Psoas muscle (tissue), 8 donors: ENCODE measurements around the gene LMTK2. TPM values are rescaled to one million over a fixed set of nuclear protein-coding genes. Genes with fewer than 3 reads are reported as not detected.

ENCODE experiments used
- ATAC-seq, 4 donors: fragments of 200-7000 bp; cut with Tn5 transposase; one replicate each; pipeline ENCODE4 v1.9.1; 2020; ENCODE audit warnings: moderate library complexity in 3 of 4, mild to moderate bottlenecking in 2 of 4
- DNase-seq, 2 donors: peaks; one replicate each; pipeline ENCODE4 v3.0.0-alpha.2; 2020
- H3K27ac ChIP-seq: fragments of 200-600 bp; one replicate; pipeline ENCODE4 v1.8.0; 2022
- H3K27me3 ChIP-seq, 3 donors: fragments of 200-600 bp in 1 of 3; one replicate each; pipeline versions ENCODE4 v1.6.1 to v1.8.0; 2013 to 2022; ENCODE audit warnings: low read length in 2 of 3, mild to moderate bottlenecking in 2 of 3, moderate library complexity in 1 of 3; ENCODE audit not compliant: insufficient read depth in 3 of 3
- H3K36me3 ChIP-seq, 2 donors: fragments of 200-600 bp in 1 of 2; one replicate each; pipeline versions ENCODE4 v1.6.1 to v1.8.0; 2013 to 2022; ENCODE audit warnings: low read depth in 1 of 2, mild to moderate bottlenecking in 1 of 2, moderate library complexity in 1 of 2; ENCODE audit not compliant: insufficient read depth in 1 of 2
- H3K4me1 ChIP-seq: fragments of 200-600 bp; one replicate; pipeline ENCODE4 v1.8.0; 2022
- H3K4me3 ChIP-seq: fragments of 200-600 bp; one replicate; pipeline ENCODE4 v1.8.0; 2022; ENCODE audit warnings: mild to moderate bottlenecking
- H3K9me3 ChIP-seq: fragments of 200-600 bp; one replicate; pipeline ENCODE4 v1.8.0; 2022
- WGBS, 3 donors: extraction: QIAGEN DNeasy Blood & Tissue Kit; methylation state at CpG; one replicate each; pipeline versions ENCODE4 v1.1.6 to v1.1.7; 2013; 5-methylcytosine and 5-hydroxymethylcytosine counted together
- intact Hi-C, 2 donors: fragments of 100-400 bp; cut with DNase I; formaldehyde crosslinking; loops; one replicate each; pipeline versions ENCODE4 v1.11.0 to v1.14.2; 2022
- polyA plus RNA-seq, 3 donors: library from polyadenylated mRNA; stranded (reverse); fragments of 200-250 nt; gene quantifications; one replicate each; pipeline ENCODE4 v1.2.3, GENCODE V29; 2013
- total RNA-seq, 4 donors: library from RNA; stranded (reverse); fragmentation: NEBNext Ultra II Directional in 2 of 4; extraction: Animal tissue kit (Norgen Biotek cat#: 25700) in 2 of 4; gene quantifications; one replicate each; pipeline versions ENCODE4 v1.2.1 to v1.2.4, GENCODE V29; 2021 to 2023
- TF ChIP-seq, protein P1 (sequence below): fragments of 200-600 bp; IDR thresholded peaks from one replicate; pipeline ENCODE4 v1.8.0; 2022; ENCODE audit warnings: antibody characterized with exemption
- donor health status: healthy with polysubstance abuse.
- donor health status: DM: no; HTN: no; CAD: no; lungs with moderate emphysema.
- donor health status: Bipolar disorder and iron deficiency.
- donor health status: healthy.
- donor health status: DM: yes; HTN: yes; CAD: no.
- donor health status: DM: no; HTN: no; CAD: no.
- donor health status: DM: no; HTN: no; CAD: no.
- donor health status: DM: yes; HTN: yes; CAD: no.

The LMTK2 gene
- total and polyA plus RNA-seq, 7 donors = 3.6 to 25.0 (median 13.5) TPM

DNA sequence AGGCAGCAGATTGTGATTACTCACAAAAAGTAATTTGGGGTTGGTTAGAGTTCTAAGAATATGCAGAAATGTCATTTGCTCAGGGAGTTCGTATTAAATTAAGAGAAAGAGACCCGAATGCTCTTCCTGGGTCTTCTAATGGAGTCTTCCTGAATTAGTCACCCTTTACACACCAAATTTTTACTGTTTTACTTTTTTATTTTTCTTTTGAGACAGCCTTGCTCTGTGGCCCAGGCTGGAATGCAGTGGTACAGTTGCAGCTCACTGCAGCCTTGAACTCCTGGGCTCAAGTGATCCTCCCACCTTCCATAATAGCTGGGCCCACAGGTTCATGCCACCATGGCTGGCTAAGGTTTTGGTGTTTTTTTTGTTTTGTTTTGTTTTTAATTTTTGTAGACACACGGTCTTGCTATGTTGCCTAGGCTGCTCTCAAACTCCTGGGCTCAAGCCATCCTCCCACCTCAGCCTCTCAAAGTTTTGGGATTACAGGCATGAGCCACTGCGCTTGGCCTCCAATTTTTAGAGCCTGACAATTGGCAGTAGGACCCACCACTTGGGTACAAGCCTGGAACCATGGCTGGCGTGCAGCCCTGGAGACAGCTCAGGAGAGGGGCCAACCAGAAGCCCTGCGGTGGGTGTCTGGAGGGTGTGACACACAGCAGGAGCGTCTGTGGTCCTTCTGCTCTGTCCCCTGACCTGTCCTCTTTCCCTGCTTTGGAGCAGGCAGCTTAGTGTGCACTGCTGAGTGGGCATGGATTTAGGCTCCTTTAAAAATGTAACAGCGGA is 88.2 kb downstream of the LMTK2 start:
- WGBS, 3 donors = 85 to 93% (median 88%) methylated on average over 8 of the region's 8 CpGs
- H3K9me3 ChIP-seq = no peaks in the 10 kb centered on the region
- ATAC-seq (no peak), DNase-seq (no peak)
- H3K27ac ChIP-seq = no peak overlapping the region
- H3K4me1 ChIP-seq = no peaks in the 10 kb centered on the region
- H3K36me3 ChIP-seq = peaks cover 0 to 75% of the 10 kb centered on the region in 2 donors
- no peak overlapping the region for H3K4me3 ChIP-seq
- H3K27me3 ChIP-seq = no peaks in the 10 kb centered on the region
- intact Hi-C loops = no loop called here
- TF ChIP-seq, protein P1, sequence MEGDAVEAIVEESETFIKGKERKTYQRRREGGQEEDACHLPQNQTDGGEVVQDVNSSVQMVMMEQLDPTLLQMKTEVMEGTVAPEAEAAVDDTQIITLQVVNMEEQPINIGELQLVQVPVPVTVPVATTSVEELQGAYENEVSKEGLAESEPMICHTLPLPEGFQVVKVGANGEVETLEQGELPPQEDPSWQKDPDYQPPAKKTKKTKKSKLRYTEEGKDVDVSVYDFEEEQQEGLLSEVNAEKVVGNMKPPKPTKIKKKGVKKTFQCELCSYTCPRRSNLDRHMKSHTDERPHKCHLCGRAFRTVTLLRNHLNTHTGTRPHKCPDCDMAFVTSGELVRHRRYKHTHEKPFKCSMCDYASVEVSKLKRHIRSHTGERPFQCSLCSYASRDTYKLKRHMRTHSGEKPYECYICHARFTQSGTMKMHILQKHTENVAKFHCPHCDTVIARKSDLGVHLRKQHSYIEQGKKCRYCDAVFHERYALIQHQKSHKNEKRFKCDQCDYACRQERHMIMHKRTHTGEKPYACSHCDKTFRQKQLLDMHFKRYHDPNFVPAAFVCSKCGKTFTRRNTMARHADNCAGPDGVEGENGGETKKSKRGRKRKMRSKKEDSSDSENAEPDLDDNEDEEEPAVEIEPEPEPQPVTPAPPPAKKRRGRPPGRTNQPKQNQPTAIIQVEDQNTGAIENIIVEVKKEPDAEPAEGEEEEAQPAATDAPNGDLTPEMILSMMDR = no peak

DNA sequence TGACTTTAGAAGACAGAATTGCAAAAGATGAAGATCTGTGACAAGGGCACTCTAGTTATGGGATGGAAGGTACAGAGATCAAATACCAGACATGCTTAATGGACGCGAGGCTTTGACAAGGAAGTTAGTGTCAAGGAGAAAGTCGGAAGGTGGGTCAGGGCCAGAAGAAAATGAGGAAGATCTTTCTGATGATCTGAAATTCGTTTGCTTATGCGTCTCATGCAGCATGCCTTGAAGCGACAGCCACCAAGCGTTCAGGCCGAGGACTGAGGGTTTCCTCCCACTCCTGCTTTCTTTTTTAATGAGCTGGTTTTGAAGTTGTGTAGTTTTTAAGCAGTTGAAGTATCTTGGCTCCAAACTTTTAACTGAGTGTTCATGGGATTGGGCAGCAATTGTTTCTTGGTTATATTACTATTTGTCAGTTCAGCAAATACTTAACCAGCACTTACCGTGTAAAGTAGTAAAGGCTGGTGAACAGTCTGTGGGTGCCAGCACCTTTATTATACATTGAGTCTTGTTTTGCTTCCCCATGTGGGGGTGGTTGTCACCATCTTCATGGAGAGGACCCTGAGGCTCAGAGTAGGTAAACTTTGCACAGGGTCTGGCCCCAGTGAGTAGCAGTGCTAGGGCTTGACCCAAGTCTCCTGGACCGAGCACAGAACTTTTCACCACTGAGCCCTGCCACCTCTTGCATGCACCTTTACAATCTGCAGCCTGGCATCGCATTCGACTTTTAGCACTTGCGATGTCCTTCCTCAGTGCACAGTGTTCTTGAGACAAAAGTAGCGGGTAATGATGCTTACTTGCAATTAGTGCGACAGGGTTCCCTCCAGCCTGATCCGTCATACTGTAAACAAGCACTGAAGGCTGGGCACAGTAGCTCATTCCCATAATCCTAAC is 90.3 kb downstream of the LMTK2 start:
- no peak overlapping the region for H3K4me3 ChIP-seq
- no peak for ATAC-seq

DNA sequence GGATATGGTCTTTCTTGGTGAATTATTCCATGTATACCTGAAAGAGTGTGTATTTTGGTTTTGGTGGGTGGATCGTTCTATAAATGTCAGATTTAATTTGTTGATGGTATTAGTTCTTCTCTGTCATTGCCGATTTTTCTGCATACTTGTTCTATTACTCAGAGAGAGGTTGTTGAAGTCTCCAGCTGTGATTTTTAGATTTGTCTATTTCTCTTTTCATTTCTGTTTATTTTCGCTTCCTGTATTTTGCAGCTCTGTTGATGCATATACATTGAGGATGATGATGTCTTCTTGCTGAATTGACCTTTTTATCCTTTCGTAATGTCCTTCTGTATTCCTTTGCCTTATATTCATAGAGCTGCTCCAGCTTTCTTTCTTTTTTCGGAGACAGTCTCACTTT is 92.5 kb downstream of the LMTK2 start:
- Histone ChIP-seq H3K27ac (no peak overlapping the region), H3K4me1 (no peaks in the 10 kb centered on the region), H3K36me3 (peaks cover 0 to 46% of the 10 kb centered on the region in 2 donors), H3K27me3 (no peaks in the 10 kb centered on the region), H3K9me3 (no peaks in the 10 kb centered on the region), H3K4me3 (no peak overlapping the region)
- WGBS, 3 donors = 93 to 97% (median 94%) methylated on average over 5 of the region's 5 CpGs
- intact Hi-C loops = no loop called here
- DNase-seq (no peak), ATAC-seq (no peak)
- TF ChIP-seq, protein P1 = no peak

More for the DNA sequence above, 90.3 kb downstream of the LMTK2 start:
- intact Hi-C loops = no loop called here
- Histone ChIP-seq H3K27me3 (no peaks in the 10 kb centered on the region), H3K4me1 (no peaks in the 10 kb centered on the region), H3K36me3 (peaks cover 0 to 60% of the 10 kb centered on the region in 2 donors), H3K9me3 (no peaks in the 10 kb centered on the region), H3K27ac (no peak overlapping the region)
- no peak for DNase-seq
- 87 to 95% (median 95%) methylated on average over 16 of the region's 16 CpGs for WGBS, 3 donors
- TF ChIP-seq, protein P1 = no peak

DNA sequence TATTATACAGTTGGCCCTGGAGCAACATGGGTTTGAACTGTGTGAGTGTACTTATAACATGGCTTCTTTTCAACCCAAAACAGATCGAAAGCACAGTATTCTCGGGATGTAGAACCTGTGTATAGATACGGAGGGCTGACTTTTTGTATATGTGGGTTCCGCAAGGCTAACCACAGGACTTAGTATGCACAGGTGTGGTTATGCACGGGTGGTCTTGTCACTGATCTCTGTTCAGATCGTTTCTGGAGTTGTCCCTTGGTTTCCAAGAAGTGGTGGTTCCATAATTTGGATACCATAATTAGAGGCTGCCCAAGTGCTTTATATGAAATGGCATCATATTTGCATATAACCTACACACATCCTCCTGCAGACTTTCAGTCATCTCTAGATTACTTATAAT is 93.7 kb downstream of the LMTK2 start:
- Histone ChIP-seq H3K27me3 (no peaks in the 10 kb centered on the region), H3K27ac (no peak overlapping the region), H3K36me3 (peaks cover 0 to 46% of the 10 kb centered on the region in 2 donors), H3K4me3 (no peak overlapping the region), H3K9me3 (no peaks in the 10 kb centered on the region), H3K4me1 (no peaks in the 10 kb centered on the region)
- TF ChIP-seq, protein P1 = no peak
- intact Hi-C loops = no loop called here
- WGBS, 3 donors = 86 to 90% (median 88%) methylated on average over 6 of the region's 6 CpGs
- no peak for ATAC-seq
- no peak for DNase-seq
